ENCODE data around the gene MAMDC4.
"Not testable (repeated sequence)": the region's sequence is repeated elsewhere in the genome, so short reads cannot be mapped to it uniquely, and the experiment has no call there.

Gene MAMDC4

GRCh38 chr9:136825295-136826187 lies 26.6 kb upstream of the MAMDC4 start:
- no peak for DNase-seq

- DNase-seq: no peak
Measured at GRCh38 chr9:136826188-136826541, 26.0 kb upstream of the MAMDC4 start.

GRCh38 chr9:136826703-136827582 lies 25.2 kb upstream of the MAMDC4 start:
- DNase-seq: no peak

- DNase-seq: no peak
Measured at GRCh38 chr9:136827794-136828473, 24.2 kb upstream of the MAMDC4 start.

- DNase-seq: no peak
Measured at GRCh38 chr9:136828474-136829140, 23.5 kb upstream of the MAMDC4 start.

GRCh38 chr9:136829412-136829811 lies 22.7 kb upstream of the MAMDC4 start:
- DNase-seq: no peak

GRCh38 chr9:136829981-136830885 lies 21.9 kb upstream of the MAMDC4 start:
- DNase-seq: no peak

- DNase-seq: no peak
Measured at GRCh38 chr9:136831002-136831719, 21.0 kb upstream of the MAMDC4 start.

- no peak for DNase-seq
Measured at GRCh38 chr9:136831720-136832104, 20.4 kb upstream of the MAMDC4 start.

- no peak for DNase-seq
Measured at GRCh38 chr9:136832581-136832980, 19.6 kb upstream of the MAMDC4 start.

GRCh38 chr9:136833381-136834048 lies 18.6 kb upstream of the MAMDC4 start:
- not testable (repeated sequence) for DNase-seq

- no peak for DNase-seq
Measured at GRCh38 chr9:136835162-136835931, 16.8 kb upstream of the MAMDC4 start.

- DNase-seq: no peak
Measured at GRCh38 chr9:136835932-136836904, 15.9 kb upstream of the MAMDC4 start.

- no peak for DNase-seq
Measured at GRCh38 chr9:136837146-136837855, 14.8 kb upstream of the MAMDC4 start.

GRCh38 chr9:136837856-136838277 lies 14.3 kb upstream of the MAMDC4 start:
- not testable (repeated sequence) for DNase-seq

GRCh38 chr9:136838314-136839228 lies 13.6 kb upstream of the MAMDC4 start:
- DNase-seq: no peak
